Suprapubic skin (tissue), 4 donors: ENCODE results near the gene ITIH5. TPM values are rescaled to one million over a fixed set of nuclear protein-coding genes. Genes with fewer than 3 reads are reported as not detected.

ENCODE experiments used
- DNase-seq, 2 donors: peaks; one replicate each; pipeline ENCODE4 v3.0.0-alpha.2; 2019; ENCODE audit warnings: low spot score in 2 of 2
- H3K27ac ChIP-seq: fragments of 200-600 bp; sonication (generic); one replicate; pipeline ENCODE4 v1.5.1; 2019
- H3K27me3 ChIP-seq: fragments of 200-600 bp; sonication (generic); one replicate; pipeline ENCODE4 v1.5.1; 2019
- H3K36me3 ChIP-seq: fragments of 200-600 bp; sonication (generic); one replicate; pipeline ENCODE4 v1.5.1; 2019
- H3K4me1 ChIP-seq: fragments of 200-600 bp; sonication (generic); one replicate; pipeline ENCODE4 v1.5.1; 2019
- H3K4me3 ChIP-seq: fragments of 200-600 bp; sonication (generic); one replicate; pipeline ENCODE4 v1.5.1; 2019; ENCODE audit warnings: mild to moderate bottlenecking
- H3K9me3 ChIP-seq: fragments of 200-600 bp; sonication (generic); one replicate; pipeline ENCODE4 v1.5.1; 2019
- EP300 ChIP-seq: sonication (generic); formaldehyde crosslinking; IDR thresholded peaks from one replicate; pipeline ENCODE4 v1.6.1; 2017; ENCODE audit warnings: antibody characterized with exemption
- POLR2A ChIP-seq, 2 donors: fragments of 450-650 bp; IDR thresholded peaks; one replicate each; pipeline ENCODE4 v1.6.1; 2017; ENCODE audit warnings: antibody characterized with exemption in 2 of 2, mild to moderate bottlenecking in 2 of 2, moderate library complexity in 2 of 2
- POLR2AphosphoS5 ChIP-seq, 3 donors: sonication (generic); formaldehyde crosslinking; IDR thresholded peaks; one replicate each; pipeline ENCODE4 v1.6.1; 2017; ENCODE audit warnings: antibody characterized with exemption in 3 of 3
- whole genome bisulfite sequencing: methylation state at CpG from one replicate; pipeline ENCODE4 v1.1.5; 2018; 5-methylcytosine and 5-hydroxymethylcytosine counted together
- total RNA-seq, 4 donors: library from RNA; depleted of rRNA; stranded (reverse); fragments of >200 nt; gene quantifications; one replicate each; pipeline ENCODE4 v1.1.0, GENCODE V29; 2016
- TF ChIP-seq, protein P1 (sequence below), 2 donors: fragments of 200-600 bp in 1 of 2; fragments of 450-650 bp in 1 of 2; sonication (generic) in 1 of 2; IDR thresholded peaks; one replicate each; pipeline ENCODE4 v1.5.1; 2016 to 2019; ENCODE audit warnings: antibody characterized with exemption in 2 of 2, mild to moderate bottlenecking in 1 of 2, moderate library complexity in 1 of 2

The ITIH5 gene
- total RNA-seq, 4 donors from 2014 or later: 3.8 to 11.3 (median 4.4) TPM

GRCh38 chr10:7610026-7610425 lies 56.7 kb downstream of the ITIH5 start:
- no peaks in the 10 kb centered on the region for H3K9me3 ChIP-seq
- TF ChIP-seq EP300: no peak
- TF ChIP-seq, protein P1, sequence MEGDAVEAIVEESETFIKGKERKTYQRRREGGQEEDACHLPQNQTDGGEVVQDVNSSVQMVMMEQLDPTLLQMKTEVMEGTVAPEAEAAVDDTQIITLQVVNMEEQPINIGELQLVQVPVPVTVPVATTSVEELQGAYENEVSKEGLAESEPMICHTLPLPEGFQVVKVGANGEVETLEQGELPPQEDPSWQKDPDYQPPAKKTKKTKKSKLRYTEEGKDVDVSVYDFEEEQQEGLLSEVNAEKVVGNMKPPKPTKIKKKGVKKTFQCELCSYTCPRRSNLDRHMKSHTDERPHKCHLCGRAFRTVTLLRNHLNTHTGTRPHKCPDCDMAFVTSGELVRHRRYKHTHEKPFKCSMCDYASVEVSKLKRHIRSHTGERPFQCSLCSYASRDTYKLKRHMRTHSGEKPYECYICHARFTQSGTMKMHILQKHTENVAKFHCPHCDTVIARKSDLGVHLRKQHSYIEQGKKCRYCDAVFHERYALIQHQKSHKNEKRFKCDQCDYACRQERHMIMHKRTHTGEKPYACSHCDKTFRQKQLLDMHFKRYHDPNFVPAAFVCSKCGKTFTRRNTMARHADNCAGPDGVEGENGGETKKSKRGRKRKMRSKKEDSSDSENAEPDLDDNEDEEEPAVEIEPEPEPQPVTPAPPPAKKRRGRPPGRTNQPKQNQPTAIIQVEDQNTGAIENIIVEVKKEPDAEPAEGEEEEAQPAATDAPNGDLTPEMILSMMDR (IDR thresholded peaks at IDR 0.05): no peak
- TF ChIP-seq POLR2AphosphoS5 (IDR thresholded peaks at IDR 0.05): no peak
- TF ChIP-seq POLR2A (IDR thresholded peaks at IDR 0.05): no peak

GRCh38 chr10:7609556-7609955 lies 57.2 kb downstream of the ITIH5 start:
- Histone ChIP-seq H3K27ac (no peak overlapping the region), H3K27me3 (no peaks in the 10 kb centered on the region), H3K9me3 (no peaks in the 10 kb centered on the region), H3K4me3 (no peak overlapping the region), H3K4me1 (peaks cover 16% of the 10 kb centered on the region), H3K36me3 (no peaks in the 10 kb centered on the region)
- no peak for TF ChIP-seq EP300
- TF ChIP-seq, protein P1 (IDR thresholded peaks at IDR 0.05): no peak
- TF ChIP-seq POLR2AphosphoS5 (IDR thresholded peaks at IDR 0.05): no peak
- TF ChIP-seq POLR2A (IDR thresholded peaks at IDR 0.05): no peak
- 57% methylated on average over 5 of the region's 5 CpGs for WGBS
- DNase-seq: no peak

More at GRCh38 chr10:7610026-7610425, 56.7 kb downstream of the ITIH5 start:
- peaks cover 16% of the 10 kb centered on the region for H3K4me1 ChIP-seq
- no peak overlapping the region for H3K4me3 ChIP-seq
- no peaks in the 10 kb centered on the region for H3K36me3 ChIP-seq
- H3K27me3 ChIP-seq: no peaks in the 10 kb centered on the region
- H3K27ac ChIP-seq: peak overlapping the region; percentile 46
- no peak for DNase-seq
- 33% methylated on average over 3 of the region's 3 CpGs for WGBS

DNA sequence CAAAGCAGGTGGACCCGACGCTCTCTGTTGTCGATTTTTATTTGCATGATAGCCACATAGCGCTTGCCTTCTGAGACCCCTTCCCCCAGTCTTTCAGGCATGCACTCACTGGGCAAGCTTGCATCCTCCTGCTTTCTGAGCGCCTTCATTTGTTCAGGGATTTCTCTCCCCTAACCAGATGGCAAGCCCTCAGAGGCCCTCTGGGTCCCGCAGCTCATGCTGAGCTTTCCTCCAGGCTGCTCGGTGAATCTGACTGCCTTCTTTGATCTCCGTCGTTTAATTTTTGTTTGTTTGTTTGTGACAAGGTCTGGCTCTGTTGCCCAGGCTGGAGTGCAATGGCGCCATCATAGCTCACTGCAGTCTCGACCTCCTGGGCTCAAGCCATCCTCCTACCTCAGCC lies 58.8 kb downstream of the ITIH5 start:
- WGBS: 92% methylated on average over 11 of the region's 11 CpGs
- H3K27me3 ChIP-seq: no peaks in the 10 kb centered on the region
- peaks cover 16% of the 10 kb centered on the region for H3K4me1 ChIP-seq
- no peaks in the 10 kb centered on the region for H3K9me3 ChIP-seq
- no peak overlapping the region for H3K27ac ChIP-seq
- no peak overlapping the region for H3K4me3 ChIP-seq
- TF ChIP-seq POLR2AphosphoS5 (IDR thresholded peaks at IDR 0.05) (no peak), POLR2A (IDR thresholded peaks at IDR 0.05) (no peak), EP300 (no peak)
- TF ChIP-seq, protein P1 (IDR thresholded peaks at IDR 0.05): no peak
- DNase-seq: no peak
- no peaks in the 10 kb centered on the region for H3K36me3 ChIP-seq

DNA sequence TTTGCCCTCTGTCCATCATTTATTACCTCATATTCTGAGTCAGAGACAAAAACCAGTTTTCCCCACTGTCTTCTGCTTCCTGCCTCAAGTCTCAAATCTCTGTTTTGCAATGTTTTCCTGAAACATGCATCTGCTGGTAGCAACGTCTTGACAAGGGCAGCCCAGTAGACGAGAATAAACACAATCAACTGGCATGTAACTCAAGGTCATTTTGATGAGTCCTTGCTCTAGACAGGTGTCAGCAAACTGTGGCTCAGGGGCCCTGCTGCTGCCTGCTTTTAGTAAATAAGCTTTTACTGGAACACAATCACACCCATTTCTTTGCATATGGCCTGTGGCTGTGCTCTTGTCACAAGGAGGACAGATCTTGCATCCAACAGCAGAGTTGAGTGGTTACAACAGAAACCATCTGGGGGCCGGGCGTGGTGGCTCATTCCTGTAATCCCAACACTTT lies 59.8 kb downstream of the ITIH5 start:
- Histone ChIP-seq H3K36me3 (no peaks in the 10 kb centered on the region), H3K4me3 (no peak overlapping the region), H3K27ac (peak overlapping the region; percentile 24), H3K27me3 (no peaks in the 10 kb centered on the region), H3K9me3 (no peaks in the 10 kb centered on the region), H3K4me1 (peaks cover 16% of the 10 kb centered on the region)
- no peak for TF ChIP-seq EP300
- TF ChIP-seq POLR2AphosphoS5 (IDR thresholded peaks at IDR 0.05): no peak
- TF ChIP-seq, protein P1 (IDR thresholded peaks at IDR 0.05): no peak
- no peak for TF ChIP-seq POLR2A (IDR thresholded peaks at IDR 0.05)
- DNase-seq: no peak
- 35% methylated on average over 4 of the region's 4 CpGs for WGBS

- no peaks in the 10 kb centered on the region for H3K9me3 ChIP-seq
- peaks cover 16% of the 10 kb centered on the region for H3K4me1 ChIP-seq
- WGBS: 81% methylated on average over 11 of the region's 11 CpGs
- no peak for TF ChIP-seq EP300
- TF ChIP-seq, protein P1 (IDR thresholded peaks at IDR 0.05): no peak
- no peak for TF ChIP-seq POLR2AphosphoS5 (IDR thresholded peaks at IDR 0.05)
- no peak for TF ChIP-seq POLR2A (IDR thresholded peaks at IDR 0.05)
- H3K27ac ChIP-seq: no peak overlapping the region
- H3K4me3 ChIP-seq: no peak overlapping the region
- no peaks in the 10 kb centered on the region for H3K27me3 ChIP-seq
- H3K36me3 ChIP-seq: no peaks in the 10 kb centered on the region
- DNase-seq: no peak
Measured at GRCh38 chr10:7605565-7606295, 61.0 kb downstream of the ITIH5 start.
